ENCODE measurements around the gene NEURL1B.

NEURL1B gene

GRCh38 chr5:172700365-172701290 lies 59.6 kb downstream of the NEURL1B start:
- DNase-seq = peak in 1 of 42 donors; percentile 14
- intact Hi-C loops (cut with DNase I) = no loop called here

DNA sequence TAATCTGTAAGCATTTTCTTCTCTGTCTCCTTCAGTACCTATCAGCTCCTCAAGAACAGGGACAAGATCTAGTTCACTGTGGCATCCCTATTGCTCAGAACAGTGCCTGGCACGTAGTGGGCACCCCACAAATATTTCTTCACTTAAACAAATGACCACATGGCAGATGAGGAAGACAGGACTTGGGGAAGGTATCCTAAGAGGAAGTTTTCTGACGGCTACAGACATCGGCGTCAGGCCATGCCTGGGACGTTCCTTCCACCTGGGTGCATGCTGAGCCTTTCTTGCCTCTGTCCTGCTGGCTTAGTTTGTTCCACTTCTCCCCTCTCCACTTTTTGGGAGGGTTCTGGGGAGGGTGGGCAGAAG lies 60.2 kb downstream of the NEURL1B start:
- DNase-seq = peak in 1 of 42 donors; percentile 18
- intact Hi-C loops (cut with DNase I) = no loop called here

GRCh38 chr5:172703952-172704351 lies 62.9 kb downstream of the NEURL1B start:
- intact Hi-C loops (cut with DNase I) = no loop called here
- DNase-seq = no peak

DNA sequence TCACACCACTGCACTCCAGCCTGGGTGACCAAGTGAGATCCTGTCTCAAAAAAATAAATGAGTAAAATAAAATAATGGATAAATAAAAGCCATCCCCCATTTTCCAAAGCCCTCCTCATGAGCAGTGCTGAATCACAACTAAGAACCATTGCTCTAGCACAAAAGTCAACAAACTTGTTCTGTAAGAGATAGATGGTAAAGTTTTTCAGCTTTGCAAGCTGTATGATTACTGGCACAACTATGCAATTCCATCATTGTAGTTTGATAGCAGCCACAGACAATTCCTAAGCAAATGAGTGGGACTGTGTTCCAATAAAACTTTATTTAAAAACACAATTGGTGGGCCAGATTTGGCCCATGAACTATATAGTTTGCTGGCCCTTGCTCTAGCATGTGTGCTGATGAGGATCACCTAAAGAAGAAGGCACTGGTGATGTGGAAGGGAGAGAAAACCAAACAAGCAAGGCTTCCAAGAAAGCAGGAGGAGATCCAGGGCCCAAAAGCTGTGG lies 64.6 kb downstream of the NEURL1B start:
- intact Hi-C loops (cut with DNase I) = no loop called here
- no peak for DNase-seq

- intact Hi-C loops (cut with DNase I) = no loop called here
These were observed 65.7 kb downstream of the NEURL1B start for GRCh38 chr5:172706796-172707195.

DNA sequence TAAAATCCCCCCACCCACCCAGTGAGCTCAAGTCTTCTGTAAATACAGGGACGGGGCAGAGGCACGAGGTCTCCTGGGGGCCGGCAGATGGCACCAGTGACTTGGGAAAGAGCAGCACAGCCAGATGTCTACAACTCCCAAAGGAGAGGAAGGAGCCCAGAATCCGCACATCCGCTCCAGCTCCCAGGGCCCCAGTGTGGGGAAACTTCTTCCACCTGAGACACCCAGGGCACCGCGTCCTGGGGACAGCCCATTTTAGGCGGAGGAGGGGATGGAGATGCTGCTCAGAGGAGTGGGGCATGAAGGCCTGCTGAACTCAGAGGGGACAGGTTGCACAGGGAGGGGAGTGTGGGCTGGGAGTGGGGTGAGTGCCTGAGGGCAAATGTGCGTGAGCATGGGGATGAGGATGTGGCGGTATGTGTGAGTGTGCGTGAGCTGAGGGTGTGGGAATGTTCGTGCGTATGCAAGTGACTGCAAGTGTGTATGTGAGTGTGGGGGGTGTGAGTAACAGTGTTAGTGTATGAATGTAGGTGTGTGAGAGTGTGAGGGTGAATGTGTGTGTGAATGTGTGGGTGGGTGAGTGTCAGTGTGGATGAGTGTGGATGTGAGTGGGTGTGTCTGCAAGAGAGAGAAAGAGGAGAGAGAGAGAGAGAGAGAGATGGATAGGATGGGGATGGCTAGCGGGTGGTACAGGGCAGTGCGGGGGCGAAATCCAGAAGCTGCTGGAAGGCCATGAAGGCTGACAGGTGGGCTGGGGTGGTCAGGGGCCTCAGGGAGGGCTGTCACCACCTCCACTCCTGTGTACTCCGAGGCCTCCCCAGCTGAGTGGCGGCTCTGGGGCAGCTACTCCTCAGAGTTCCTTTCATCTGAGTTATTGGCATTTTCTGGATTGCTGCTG lies 66.5 kb downstream of the NEURL1B start:
- DNase-seq = peak in 41 of 42 donors; percentile 42 to 81 (median 63)
- intact Hi-C loops (cut with DNase I) = no loop called here

More at GRCh38 chr5:172706796-172707195, 65.7 kb downstream of the NEURL1B start:
- no peak for DNase-seq

DNA sequence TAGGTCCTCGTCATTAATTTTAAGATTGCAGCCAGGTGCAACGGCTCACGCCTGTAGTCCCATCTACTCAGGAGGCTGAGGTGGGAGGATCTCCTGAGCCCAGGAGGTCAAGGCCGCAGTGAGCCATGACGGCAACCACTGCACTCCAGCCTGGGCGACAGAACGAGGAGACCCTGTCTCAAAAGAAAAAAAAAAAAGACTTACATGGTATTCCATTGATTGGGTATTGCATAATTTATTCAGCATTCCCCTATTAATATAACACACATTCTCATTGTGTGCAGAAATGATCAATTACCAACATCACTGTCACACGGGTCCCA lies 67.1 kb downstream of the NEURL1B start:
- no peak for DNase-seq
- intact Hi-C loops (cut with DNase I) = no loop called here

- intact Hi-C loops (cut with DNase I) = loop anchor here (10.0 kb wide), 1 partner anchor 574 kb away; no protein-coding TSS in a partner anchor
- no peak for DNase-seq
These were observed 69.6 kb downstream of the NEURL1B start for GRCh38 chr5:172710676-172711075.

DNA sequence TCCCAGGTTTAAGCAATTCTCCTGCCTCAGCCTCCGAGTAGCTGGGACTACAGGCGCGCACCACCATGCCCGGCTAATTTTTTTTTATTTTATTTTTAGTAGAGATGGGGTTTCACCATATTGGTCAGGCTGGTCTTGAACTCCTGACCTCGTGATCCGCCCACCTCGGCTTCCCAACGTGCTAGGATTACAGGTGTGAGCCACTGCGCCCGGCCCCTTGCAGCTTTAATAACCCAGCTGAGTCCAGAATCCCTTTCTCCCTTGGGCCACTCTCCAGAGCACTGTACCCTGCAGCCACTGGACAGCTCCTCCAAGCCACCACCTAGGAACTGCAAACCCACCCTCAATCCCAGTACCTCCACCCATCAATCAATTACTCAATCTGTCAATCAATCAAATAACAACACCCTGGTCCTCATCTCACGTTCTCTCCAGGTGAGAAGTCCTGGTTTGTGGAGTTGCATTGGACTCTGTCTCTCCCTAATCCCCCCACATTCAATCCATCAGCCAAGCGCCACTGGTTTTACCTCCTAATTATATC lies 70.3 kb downstream of the NEURL1B start:
- peak in 1 of 42 donors; percentile 12 for DNase-seq
- intact Hi-C loops (cut with DNase I) = loop anchor here (10.0 kb wide), 1 partner anchor 573 kb away; no protein-coding TSS in a partner anchor

- intact Hi-C loops (cut with DNase I) = loop anchor here (10.0 kb wide), 1 partner anchor 572 kb away; no protein-coding TSS in a partner anchor
- peak in 1 of 42 donors; percentile 10 for DNase-seq
These were observed 71.5 kb downstream of the NEURL1B start for GRCh38 chr5:172712610-172713009.

GRCh38 chr5:172713113-172713808 lies 72.2 kb downstream of the NEURL1B start:
- peak in 40 of 42 donors; percentile 36 to 91 (median 74) for DNase-seq
- intact Hi-C loops (cut with DNase I) = loop anchor here (10.0 kb wide), 1 partner anchor 572 kb away; no protein-coding TSS in a partner anchor

DNA sequence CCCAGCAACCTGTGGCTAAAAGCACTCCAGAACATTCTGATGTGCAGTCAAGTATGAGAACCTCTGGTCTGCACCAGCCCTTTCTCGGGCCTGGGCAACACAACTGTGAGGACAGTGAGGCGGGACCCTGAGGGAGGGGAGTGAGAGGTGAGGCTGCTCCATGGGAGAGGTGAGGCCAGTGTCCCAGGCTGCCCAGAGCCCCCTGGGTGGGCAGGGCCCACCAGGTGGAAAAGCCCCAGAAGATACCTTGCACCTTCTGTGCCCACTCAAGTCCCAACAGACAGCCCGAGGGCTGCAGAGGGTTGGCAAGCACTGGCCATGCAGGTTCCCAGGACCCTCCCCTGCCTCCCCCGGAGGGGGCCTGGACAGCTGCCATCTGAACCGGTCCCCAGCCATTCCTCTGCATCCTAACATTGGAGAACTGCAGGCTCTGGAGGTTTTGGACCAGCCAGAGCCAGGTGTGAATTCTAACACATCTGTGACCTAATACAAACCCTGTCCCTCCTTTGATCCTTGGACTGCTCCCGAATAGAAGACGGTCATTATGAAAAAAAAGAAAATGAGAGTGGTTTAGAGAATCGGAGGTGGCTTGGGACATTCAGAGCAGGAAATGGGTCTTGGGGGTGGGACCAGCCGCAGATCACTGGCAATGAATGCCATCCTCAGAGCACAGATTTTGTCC lies 72.9 kb downstream of the NEURL1B start:
- intact Hi-C loops (cut with DNase I) = loop anchor here (2.0 to 10.0 kb wide), 2 partner anchors 219 to 571 kb away; no protein-coding TSS in a partner anchor
- DNase-seq = no peak

GRCh38 chr5:172714491-172715420 lies 73.7 kb downstream of the NEURL1B start:
- DNase-seq = peak; percentile 54 to 89 (median 78)
- intact Hi-C loops (cut with DNase I) = loop anchor here (2.0 to 10.0 kb wide), 2 partner anchors 218 to 570 kb away; no protein-coding TSS in a partner anchor

GRCh38 chr5:172715421-172715780 lies 74.3 kb downstream of the NEURL1B start:
- intact Hi-C loops (cut with DNase I) = loop anchor here (2.0 to 10.0 kb wide), 2 partner anchors 217 to 569 kb away; no protein-coding TSS in a partner anchor
- no peak for DNase-seq

- intact Hi-C loops (cut with DNase I) = loop anchor here (2.0 to 10.0 kb wide), 3 partner anchors 55 to 569 kb away; partner anchors contain the start of gene DUSP1
These were observed 75.0 kb downstream of the NEURL1B start for GRCh38 chr5:172715931-172716682.

More at GRCh38 chr5:172715931-172716682, 75.0 kb downstream of the NEURL1B start:
- DNase-seq = no peak
